ENCODE data around the gene POLDIP2.

GRCh38 chr17:28327709-28328108 lies 29.6 kb downstream of the POLDIP2 start:
- no peak for TF ChIP-seq CTCF (IDR thresholded peaks at IDR 0.05)
- no peak for TF ChIP-seq POLR2A (IDR thresholded peaks at IDR 0.05)

Data from heart left ventricle (tissue), 13 donors.